Activated naive CD4-positive, alpha-beta T cell treated with Interleukin-2 at 50 U/mL for 16 hours (primary cell): ENCODE data around the gene TMEM131.
"Not testable (repeated sequence)": the region's sequence is repeated elsewhere in the genome, so short reads cannot be mapped to it uniquely, and the experiment has no call there.

Experiments used
- DNase-seq: peaks from one replicate; pipeline ENCODE4 v3.0.0-alpha.2; 2020

The TMEM131 gene

DNA sequence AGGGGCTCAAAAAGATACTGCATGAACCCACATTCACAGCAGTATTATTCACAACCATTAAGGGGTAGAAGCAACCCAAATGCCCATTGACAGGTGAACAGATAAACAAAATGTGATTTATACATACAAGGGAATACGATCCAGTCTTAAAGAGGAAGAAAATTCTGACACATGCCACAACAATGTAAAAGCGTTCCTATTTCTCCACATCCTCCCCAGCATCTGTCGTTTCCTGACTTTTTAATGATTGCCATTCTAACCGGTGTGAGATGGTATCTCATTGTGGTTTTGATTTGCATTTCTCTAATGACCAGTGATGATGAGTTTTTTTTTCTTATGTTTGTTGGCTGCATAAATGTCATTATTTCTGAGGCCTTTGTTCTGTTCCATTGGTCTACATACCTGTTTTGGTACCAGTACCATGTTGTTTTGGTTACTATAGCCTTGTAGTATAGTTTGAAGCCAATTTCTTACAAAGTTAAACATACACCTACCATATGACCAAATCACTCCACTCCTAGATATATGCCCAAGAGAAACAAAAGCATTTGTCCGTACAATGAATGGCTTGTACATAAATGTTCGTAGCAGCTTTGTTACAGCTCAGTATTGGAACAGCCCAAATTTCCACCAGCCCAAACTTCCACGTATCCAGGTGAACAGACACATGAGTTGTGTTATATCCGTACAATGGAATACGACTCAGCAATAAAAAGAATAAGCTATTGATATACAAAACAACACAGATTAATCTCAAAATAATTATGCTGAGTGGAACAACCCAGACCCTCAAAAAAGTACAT, 85.1 kb downstream of the TMEM131 start:
- no peak for DNase-seq

DNA sequence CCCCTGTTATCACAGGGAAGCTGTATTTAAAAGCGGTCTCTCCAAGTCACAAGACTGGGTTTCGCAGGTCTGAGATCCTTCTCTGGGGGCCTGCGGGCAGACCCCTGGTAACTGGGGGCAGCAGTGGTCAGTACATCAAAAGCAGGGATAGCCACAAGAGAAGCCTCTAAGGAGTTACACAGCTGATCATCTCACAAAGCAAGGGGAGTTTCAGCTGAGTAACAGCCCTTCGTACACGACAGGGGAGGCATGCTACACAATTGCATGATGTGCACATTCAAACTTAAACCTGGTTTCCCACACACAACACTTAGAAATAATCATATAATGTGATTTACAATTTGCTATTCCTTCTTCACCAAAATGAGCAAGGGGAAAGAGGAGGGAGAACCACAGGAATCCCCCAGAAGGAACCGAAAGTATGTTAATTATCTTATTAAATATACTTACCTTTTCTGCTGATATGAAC, 87.5 kb downstream of the TMEM131 start:
- no peak for DNase-seq

DNA sequence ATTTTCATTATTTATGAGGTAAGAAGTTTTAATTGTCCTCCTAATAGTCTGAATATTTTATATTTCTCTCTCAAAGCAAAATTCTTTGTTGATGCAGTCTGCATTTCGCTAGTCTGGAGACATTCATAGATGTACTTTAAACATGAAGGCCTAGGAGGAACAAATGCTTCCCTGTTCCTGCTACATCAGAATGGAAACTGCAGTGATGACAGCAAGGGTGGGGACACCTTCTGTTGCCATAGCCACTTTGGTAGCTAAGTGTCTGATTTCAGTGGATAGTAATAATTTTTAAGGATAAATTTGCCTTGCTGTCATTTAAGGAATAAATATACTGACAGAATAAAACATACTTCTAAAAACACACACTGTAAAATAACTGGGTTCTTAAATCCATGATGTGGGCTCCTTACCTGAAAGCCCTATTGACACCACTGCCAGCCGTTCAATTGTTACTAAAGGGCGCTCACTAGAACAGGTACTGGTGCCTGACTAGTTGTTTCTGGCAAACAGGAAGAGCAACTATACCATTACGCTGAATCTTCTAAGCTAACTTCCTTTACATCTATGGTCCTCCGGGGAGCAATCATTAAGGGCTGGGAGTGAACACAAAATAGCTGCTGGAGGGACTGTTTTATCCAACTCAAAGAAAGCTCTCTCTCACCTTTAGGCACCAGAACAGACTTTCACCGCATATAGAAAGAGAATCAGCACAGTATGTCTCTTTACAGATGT, 88.2 kb downstream of the TMEM131 start:
- no peak for DNase-seq

DNA sequence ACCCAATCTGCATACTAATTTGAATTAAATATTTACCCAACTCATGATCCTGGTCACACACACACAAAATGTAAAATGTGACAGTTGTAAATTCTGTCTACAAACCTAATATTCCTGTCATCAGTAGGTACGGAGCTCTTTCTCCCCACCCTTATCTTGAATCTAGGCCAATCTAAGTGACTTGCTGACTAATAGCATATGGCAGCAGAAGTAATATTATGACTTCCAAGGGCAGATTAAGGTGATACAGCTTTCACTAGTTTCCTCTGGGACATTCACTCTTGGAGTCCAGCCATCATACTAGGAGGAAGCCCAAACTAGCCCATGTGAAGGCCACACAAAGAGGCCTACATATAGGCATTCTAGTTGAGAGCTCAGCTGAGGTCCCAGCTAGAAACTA, 89.4 kb downstream of the TMEM131 start:
- no peak for DNase-seq

DNA sequence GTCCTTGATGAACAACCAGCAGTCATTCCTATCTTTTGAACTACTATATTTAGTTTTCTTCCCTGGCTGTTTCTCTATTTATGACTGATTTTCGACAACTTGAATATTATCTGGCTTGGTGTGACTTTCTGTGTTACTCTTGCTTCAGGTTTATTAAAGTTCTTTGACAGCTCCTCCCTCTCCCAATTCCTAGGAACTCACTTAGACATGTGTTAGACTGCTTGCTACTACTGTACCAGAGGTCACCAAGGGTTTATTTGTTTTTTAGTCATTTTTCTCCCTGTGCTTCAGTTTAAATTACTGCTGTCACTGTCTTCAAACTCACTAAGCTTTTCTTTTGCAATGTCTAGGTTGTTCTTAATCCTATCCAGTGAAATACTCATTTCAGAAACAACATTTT, 90.5 kb downstream of the TMEM131 start:
- no peak for DNase-seq

DNA sequence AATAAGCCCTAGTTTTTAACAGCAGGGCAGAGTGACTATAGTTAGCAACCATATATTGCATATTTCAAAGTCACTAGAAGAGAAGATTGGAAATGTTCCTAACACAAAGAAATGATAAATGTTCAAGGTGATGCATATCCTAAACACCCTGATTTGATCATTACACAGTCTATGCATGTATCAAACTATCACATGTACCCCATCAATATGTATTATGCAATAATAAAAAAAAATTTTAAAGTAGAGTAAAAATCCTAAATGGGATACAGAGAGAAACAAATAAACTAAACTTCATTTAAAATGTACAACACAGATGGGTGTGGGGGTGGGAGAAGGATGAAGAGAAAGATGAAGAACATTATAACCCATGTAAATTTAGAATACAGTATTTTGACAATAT, 93.9 kb downstream of the TMEM131 start:
- DNase-seq, result no peak

DNA sequence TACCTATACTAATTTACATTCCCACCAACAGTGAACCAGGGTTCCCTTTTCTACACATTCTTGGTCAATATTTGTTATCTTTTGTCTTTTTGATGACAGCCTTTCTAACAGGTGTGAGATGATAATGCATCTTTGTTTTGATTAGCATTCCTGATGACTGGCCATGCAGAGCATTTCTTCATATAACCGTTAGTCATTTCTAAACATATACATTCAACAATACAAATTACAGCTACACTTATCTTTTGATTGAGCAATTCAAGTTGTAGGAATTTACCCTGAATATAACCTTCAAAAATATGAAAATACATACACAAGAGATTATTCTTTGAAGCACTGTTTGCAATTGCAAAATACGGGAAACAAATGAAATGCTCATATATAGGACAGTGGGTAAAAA, 94.9 kb downstream of the TMEM131 start:
- no peak for DNase-seq

DNA sequence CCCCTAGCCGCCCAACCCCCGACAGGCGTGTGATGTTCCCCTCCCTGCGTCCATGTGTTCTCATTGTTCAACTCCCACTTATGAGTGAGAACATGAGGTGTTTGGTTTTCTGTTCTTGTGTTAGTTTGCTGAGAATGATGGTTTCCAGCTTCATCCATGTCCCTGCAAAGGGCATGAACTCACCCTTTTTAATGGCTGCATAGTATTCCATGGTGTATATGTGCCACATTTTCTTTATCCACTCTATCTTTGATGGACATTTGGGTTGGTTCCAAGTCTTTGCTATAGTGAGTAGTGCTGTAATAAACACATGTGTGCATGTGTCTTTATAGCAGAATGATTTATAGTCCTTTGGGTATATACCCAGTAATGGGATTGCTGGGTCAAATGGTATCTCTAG, 102.7 kb downstream of the TMEM131 start:
- not testable (repeated sequence) for DNase-seq

DNA sequence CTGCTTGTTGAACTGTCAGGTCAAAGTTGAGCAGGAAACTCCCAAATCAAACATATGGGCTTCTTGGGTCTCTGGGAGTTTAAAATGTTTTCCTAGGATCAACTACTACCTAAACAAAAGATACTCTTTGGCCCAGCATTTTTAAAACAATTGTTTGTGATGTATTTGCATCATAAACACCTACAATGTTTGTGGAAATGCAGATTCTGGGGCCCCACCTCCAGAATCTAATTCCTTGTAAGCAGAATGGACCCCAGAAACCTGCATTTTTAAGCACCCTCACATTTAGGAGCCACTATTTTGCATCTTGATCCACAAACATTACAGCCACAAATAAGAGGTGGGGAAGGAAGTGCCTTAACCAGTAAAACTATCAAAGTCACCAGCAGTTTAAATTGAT, 104.1 kb downstream of the TMEM131 start:
- DNase-seq, result no peak

DNA sequence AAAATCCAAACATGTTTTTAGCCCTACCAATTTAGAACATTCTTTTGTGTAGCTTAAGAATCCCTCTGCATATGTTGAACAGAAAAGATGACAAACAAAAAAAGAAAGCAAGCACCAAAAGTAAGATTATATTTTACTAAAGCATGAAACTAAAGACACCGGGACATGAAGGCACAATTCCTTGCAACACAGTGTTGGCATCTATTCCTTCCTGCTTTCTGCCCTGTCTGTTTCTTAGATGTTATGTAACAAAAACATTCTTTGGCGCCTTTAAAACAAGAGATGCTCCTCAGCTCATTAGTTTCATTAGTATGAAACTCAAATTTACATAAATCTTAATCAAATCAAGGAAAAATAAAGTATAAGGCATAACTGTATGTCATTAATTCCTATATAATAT, 106.6 kb downstream of the TMEM131 start:
- DNase-seq, result no peak

DNA sequence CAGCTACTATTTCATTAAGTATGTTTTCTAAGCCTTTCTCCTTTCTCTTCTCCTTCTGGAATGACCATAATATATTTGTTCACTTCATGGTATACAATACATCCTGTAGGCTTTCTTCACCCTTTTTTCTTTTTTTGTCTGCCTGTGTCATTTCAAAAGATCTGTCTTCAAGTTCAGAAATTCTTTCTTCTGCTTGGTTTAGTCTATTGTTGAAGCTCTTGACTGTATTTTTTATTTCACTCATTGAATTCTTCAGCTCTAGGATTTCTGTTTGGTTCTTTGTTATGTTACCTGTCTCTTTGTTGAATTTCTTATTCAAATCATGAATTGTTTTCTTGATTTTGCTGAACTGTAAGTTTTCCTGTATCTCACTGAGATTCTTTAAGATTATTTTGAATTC, 109.9 kb downstream of the TMEM131 start:
- no peak for DNase-seq

DNA sequence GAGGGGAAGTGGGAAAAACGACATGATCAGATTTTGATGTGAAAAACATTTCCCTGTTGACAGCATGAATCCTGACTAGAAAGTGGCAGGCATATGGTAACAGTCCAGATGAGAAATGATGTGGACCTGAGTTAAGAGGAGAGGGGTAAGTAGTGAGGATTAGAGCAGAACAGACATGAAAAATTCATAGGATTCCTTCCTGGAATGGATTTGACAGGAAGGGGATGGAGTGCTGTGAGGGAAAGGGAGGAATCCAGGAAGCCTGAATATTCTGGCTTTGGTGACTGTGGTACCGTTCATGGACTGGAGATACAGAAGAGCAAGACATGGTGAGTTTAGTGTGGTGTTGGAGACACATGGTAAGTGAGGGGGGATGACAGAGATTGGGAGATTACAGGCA, 115.4 kb downstream of the TMEM131 start:
- DNase-seq, result no peak

DNA sequence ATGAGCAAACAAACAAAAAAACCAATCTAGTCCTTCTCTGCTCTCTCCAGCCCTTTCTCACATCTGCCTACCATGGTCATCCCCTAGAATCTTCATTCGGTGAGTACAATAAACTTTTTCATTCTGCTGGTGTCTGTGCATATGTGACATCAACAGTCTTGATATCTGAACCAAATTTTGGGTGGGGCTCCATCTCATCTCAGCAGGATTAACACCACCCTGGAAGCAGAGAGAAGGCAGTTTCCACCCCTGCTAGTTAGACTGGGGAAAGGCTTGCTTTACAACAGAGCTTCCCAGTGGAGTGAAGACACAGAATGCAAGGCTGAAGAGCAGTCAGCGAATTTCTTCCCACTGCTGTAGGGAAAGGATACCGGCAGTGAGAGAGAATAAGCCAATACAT, 116.9 kb downstream of the TMEM131 start:
- DNase-seq, result no peak

DNA sequence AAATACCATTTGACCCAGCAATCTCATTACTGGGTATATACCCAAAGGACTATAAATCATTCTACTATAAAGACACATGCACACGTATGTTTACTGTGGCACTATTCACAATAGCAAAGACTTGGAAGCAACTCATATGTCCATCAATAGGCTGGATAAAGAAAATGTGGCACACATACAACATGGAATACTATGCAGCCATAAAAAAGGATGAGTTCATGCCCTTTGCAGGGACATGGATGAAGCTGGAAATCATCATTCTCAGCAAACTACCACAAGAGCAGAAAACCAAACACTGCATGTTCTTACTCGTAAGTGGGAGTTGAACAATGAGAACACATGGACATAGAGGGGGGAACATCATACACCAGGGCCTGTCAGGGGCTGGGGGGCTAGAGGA, 117.4 kb downstream of the TMEM131 start:
- not testable (repeated sequence) for DNase-seq

DNA sequence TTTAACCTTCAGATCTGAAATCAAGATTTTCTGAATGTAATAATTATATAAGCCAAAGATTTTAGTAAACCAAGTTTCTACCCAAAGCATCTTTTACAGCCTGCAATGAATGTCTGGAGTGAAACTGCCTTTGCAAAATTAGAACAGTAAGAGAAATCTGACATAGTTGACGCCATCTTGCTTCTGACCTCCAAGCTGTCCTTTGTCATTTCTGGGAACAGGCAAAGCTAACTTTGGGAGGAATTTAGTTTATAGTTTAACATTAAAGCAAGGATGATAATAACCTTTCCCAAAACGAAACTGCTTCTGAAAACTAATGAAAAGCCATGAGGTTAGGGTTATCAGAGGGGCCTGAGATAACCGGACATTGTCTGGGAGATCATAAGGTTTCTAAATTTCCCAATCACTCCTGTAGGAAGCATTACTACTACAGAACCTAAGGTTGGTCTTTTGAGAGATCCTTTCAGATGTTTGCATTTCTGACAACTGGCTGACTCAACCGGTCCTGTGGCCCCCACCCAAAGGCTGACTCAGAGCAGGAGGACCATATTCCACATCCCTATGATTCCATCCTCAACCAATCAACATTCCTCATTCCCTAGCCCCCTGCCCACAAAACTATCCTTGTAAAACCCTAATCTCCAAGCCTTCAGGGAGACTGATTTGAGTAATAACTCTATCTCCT, 124.5 kb downstream of the TMEM131 start:
- no peak for DNase-seq

DNA sequence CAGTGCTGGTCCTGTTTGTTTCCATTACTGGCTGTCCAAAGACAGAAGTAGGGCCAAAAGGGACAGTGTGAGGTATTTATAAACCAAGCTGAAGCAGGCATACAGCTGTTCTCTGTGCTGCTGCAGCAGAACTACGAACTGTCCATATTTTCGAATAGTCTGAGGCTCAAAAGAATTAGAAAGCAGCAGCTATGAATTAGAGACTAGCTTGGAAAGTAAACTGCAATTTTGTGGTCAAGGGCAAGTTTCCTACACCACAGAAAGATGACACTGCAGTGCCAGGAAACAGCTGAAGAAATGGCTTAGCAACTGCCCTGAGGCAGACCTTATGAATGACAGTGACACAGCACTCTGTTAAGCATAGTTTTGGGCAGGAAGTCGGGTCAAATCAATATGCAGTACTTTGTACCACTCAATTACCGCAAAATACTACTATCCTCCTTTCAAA, 125.3 kb downstream of the TMEM131 start:
- peak; percentile 46 for DNase-seq

DNA sequence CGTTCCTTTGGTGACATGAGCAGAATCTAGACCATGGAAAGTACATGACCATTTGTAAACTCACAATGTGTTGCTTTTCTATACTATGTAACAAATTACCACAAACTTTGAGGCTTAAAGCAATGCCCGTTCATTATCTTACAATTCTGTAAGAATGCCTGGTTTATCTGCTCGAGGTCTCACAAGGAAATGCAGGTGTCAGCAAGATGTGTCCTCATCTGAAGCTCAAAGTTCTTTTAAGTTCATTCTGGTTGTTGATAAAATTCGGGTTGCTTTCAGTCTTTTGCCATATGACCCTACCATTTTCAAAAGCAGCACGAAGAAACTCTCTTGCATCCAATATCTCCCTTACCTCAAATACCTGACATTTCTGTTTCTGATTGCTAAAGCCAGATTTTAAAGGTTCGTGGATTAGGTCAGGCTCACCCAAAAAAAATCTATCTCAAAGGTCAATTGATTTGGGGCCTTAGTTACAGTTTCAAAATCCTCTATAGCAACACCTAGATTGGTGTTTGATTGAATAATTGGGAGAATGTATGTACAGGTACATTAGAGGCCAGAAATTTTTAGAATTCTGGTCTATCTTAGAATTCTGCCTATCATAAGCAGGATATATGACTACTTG, 125.9 kb downstream of the TMEM131 start:
- DNase-seq, result no peak

DNA sequence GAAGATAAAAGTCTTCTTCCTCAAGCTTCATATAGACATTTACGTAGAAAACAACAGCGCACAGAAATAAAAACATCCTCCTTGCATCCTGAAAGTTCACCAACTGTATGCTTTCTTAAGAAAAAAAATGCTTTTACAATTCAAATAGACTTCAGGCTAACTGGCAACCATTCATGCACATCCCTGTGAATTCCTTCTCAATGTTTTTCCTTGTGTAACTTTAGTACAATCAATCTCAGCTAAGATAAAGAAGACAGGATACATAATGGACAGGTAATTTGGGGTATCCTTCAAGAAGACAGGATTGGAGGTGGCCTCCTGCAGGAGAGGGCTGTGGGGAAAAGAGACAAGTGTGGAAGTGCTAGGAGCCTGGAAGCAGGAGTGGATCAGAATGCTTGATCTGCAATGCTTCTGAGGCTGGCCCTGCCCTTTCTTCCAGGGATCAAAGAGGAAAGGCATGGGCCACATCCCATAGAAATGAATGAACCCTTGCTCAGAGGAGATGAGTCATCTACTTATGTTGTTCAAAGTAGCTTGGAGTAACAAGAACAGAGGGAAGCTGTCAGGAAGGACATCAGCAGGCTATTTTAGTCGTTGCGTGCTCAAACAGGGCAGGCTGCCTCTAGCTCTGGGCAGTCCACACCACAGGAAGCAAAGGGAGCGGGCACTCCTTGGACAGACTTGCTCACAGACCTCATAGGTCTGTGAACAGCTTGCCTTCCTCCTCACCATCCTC, 126.6 kb downstream of the TMEM131 start:
- DNase-seq, result no peak

DNA sequence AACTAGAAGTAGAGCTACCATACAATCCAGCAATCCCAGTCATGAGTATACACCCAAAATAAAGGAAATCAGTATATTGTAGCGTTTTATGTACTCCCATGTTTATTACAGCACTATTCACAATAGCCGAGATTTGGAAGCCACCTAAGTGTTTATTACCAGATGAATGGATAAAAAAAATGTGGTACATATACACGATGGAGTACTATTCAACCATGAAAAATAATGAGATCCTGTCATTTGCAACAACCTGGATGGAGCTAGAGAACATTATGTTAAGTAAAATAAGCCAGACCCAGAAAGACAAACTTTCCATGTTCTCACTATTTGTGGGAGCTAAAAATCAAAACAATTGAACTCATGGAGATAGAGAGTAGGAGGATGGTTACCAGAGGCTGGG, 131.9 kb downstream of the TMEM131 start:
- no peak for DNase-seq

DNA sequence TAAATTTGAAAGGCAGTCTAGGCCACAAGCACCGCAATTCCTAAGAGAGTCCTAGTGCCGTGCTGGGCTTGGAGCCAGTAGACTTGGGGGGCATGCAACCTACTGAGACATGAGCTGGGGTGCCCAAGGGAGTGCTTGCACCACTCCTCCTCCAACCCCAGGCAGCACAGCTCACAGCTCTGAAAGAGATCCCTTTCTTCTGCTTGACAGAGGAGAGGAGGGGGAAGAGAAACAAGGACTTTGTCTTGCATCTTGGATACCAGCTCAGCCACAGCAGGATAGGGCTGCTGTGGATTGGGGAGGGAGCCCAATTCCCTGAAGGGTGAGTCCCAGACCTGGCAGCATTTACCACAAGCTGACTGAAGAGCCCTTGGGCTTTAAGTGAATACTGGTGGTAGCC, 134.6 kb downstream of the TMEM131 start:
- no peak for DNase-seq

DNA sequence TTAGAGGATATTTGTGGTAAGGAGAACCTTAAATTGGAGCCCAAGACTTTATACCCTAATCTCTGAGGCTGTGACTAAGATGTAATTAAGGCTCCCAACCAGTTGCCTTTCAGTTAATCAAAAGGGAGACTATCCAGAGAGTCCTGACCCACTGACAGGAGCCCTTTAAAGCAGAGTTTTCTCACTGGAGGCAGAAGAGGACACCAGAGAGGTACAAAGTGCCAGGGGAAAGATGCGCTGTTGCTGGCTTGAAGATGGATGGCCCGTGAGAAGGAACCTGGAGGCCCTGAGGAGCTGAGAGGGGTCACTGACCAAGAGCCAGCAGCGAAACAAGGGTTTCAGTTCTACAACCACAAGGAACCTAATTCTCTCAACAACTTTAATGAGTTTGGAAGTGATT, 137.3 kb downstream of the TMEM131 start:
- DNase-seq, result no peak

DNA sequence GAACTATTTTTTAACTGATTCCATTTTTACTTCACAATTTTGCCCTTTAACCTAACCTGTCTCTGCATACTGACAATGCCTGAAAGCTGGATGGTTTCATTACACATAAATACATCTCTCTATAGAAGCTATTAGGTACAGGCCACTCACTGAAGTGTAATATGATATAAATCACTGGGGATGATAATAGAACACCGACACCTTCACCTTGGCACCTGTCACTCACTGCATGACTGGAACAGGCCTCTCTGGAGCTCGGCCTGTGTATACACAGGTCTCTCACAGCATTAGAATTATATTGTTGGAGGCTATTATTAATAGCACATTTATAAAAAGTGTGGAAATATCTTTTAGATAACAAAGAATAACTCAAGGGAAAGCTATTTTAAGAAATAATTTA, 138.2 kb downstream of the TMEM131 start:
- no peak for DNase-seq

DNA sequence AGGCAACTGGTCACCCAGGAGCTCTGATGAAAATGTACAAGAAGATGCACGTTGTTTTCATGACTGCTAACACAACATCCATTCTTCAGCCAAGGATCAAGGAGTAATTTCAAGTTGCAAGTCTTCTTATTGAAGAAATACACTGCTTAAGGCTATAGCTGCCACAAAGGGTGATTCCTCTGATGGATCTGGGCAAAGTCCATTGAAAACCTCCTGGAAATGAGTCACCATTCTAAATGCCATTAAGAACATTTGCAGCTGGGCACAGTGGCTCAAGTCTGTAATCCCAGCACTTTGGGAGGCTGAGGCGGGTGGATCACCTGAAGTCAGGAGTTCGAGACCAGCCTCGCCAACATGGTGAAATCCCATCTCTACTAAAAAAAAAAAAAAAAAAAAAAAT, 142.7 kb downstream of the TMEM131 start:
- not testable (repeated sequence) for DNase-seq
